ENCODE results near the gene ZNF668. TPM values are rescaled to one million over a fixed set of nuclear protein-coding genes. Genes with fewer than 3 reads are reported as not detected.

The ZNF668 gene
- total and polyA plus RNA-seq, 2 of the 4 experiments (the other 2 are of a cell fraction) = 4.5 to 11.6 TPM

DNA sequence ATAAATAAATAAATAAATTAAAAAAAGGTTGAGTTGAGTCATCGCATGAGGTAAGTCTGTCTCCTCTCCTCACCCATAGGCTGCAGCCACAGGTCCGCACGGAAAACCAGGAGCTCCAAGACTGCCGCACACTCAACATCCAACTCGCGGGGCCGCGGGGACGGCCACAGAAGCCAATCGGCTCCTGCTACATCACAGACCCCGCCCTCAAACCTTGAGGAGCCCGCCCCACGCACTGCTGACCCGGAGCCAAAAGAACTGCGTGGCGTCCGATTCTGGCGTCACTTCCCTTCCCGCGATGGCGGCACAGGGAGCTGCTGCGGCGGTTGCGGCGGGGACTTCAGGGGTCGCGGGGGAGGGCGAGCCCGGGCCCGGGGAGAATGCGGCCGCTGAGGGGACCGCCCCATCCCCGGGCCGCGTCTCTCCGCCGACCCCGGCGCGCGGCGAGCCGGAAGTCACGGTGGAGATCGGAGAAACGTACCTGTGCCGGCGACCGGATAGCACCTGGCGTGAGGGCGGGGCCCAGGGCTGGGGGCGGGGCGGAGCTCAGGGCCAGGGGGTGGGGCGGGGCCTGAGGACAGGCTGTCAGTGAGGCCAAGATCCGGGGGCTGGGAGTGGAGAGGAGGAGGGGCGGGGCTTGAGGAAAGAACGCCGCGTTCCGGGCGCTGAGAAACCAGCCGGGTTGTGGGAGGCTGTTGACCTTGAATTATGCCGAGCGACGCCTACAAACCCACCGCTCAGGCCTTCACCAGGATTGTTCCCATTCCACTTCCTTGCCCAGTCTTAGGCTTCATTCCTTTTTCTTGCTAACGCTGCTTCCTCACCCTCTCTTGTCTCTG, 43.6 kb upstream of the ZNF668 start, which contains the start of gene KAT8:
KAT8 (plus strand) TSS at position 281 of the 839 bp plus-strand sequence; CDS start at position 299, 18 bp downstream.
- Histone ChIP-seq H3K36me3 (ENCODE audit: control insufficient read depth, insufficient read depth, low read length) (peaks cover 22% of the 10 kb centered on the region), H3K9me3 (ENCODE audit: control insufficient read depth, insufficient read depth, low read length) (no peaks in the 10 kb centered on the region), H3K27me3 (ENCODE audit: control insufficient read depth, insufficient read depth, low read length) (no peaks in the 10 kb centered on the region), H2AFZ (replicated peaks; ENCODE audit: low read length, poor library complexity) (peak within 1 kb of the TSS; percentile 93), H3K4me3 (ENCODE audit: insufficient read depth, low read depth, low read length) (peak within 1 kb of the TSS; percentile 66), H2BK20ac (ENCODE audit: low read depth, low read length) (no peak within 1 kb of the TSS), H3K9me1 (ENCODE audit: insufficient read depth, low read length) (peaks cover 3% of the 10 kb centered on the region; the same call in 1 of the 2 replicates), H3K23ac (ENCODE audit: low read depth, low read length) (peak within 1 kb of the TSS; percentile 76), H4K5ac (ENCODE audit: low read depth, low read length) (peak within 1 kb of the TSS; percentile 53), H3K4me2 (ENCODE audit: low read depth, low read length) (peak within 1 kb of the TSS; percentile 86), H3K4ac (ENCODE audit: low read depth, low read length) (peak within 1 kb of the TSS; percentile 65), H2AK9ac (replicated peaks; ENCODE audit: low read depth, low read length, poor library complexity) (peak within 1 kb of the TSS; percentile 89), H3K56ac (ENCODE audit: extremely low read depth, insufficient read depth, low read length) (peak within 1 kb of the TSS; percentile 59), H2BK5ac (ENCODE audit: low read depth, low read length, poor library complexity, severe bottlenecking) (peak within 1 kb of the TSS; percentile 23), H3K4me1 (ENCODE audit: control insufficient read depth, insufficient read depth, low read length) (0 out of 2 replicates have a peak, but pooled peaks cover 3% of the 10 kb centered on the region), H4K20me1 (ENCODE audit: insufficient read depth, low read length) (peaks cover 9% of the 10 kb centered on the region), H2BK120ac (ENCODE audit: low read depth, low read length) (no peak within 1 kb of the TSS), H3K27ac (ENCODE audit: insufficient read depth, low read length) (peak within 1 kb of the TSS; percentile 61), H3K9ac (ENCODE audit: low read depth, low read length) (peak within 1 kb of the TSS; percentile 79), H2BK15ac (ENCODE audit: low read depth, low read length) (no peak within 1 kb of the TSS), H4K91ac (ENCODE audit: insufficient read depth, low read depth, low read length) (peak within 1 kb of the TSS; percentile 67; the same call in 1 of the 2 replicates), H4K8ac (ENCODE audit: low read depth in 2 of 2, low read length in 2 of 2) (peak within 1 kb of the TSS; percentile 75 to 82), H3K79me1 (ENCODE audit: low read depth in 1 of 2, low read length in 2 of 2) (peaks cover 22 to 50% of the 10 kb centered on the region in 2 experiments), H3K14ac (replicated peaks; ENCODE audit: low read depth, low read length) (peak within 1 kb of the TSS; percentile 51), H3K18ac (ENCODE audit: low read depth, low read length) (peak within 1 kb of the TSS; percentile 51; the same call in 1 of the 2 replicates), H2AK5ac (ENCODE audit: low read depth, low read length) (peak within 1 kb of the TSS; percentile 76)
- in situ Hi-C loops (cut with MboI; ENCODE audit: low sequenced_read_pairs) (no loop called here), intact Hi-C loops (cut with micrococcal nuclease) (loop anchor here (2.0 kb wide), 1 partner anchor 25 kb away; no protein-coding TSS in a partner anchor), dilution Hi-C loops (cut with HindIII; ENCODE audit: low sequenced_read_pairs, unreplicated experiment) (no loop called here)
- ATAC-seq (ENCODE audit: low read depth) (peak; percentile 95), DNase-seq (peak; percentile 97)
- BruUV-seq (replicated peaks) = no TSS peak
- ChIA-PET POLR2A (ENCODE audit: unreplicated experiment) (interaction anchor here (0.5 to 1.2 kb wide), 7 partner anchors 11 to 454 kb away, joined by 3 to 8 read pairs (median 4); no protein-coding TSS in a partner anchor), CTCF (interaction anchor here (0.6 to 1.1 kb wide), 3 partner anchors 10 to 25 kb away, joined by 3 to 5 read pairs (median 3); no protein-coding TSS in a partner anchor)
- WGBS, 2 experiments (ENCODE audit: extremely low coverage in 2 of 2, insufficient read length in 1 of 2) = 0% methylated on average over 21 of the region's 68 CpGs; no CpG with 5 or more reads in 1 of the 2 experiments
- TF ChIP-seq NFE2L2 (IDR thresholded peaks at IDR 0.05; ENCODE audit: low read depth, low read length) (0 out of 2 replicates have a peak, but pooled peaks have one; percentile 16), CHD1 (IDR thresholded peaks at IDR 0.05; ENCODE audit: low read depth, low read length) (0 out of 2 replicates have a peak, but pooled peaks have one; percentile 3), MXI1 (IDR thresholded peaks at IDR 0.05; ENCODE audit: borderline replicate concordance, low read depth, low read length) (peak; percentile 17; the same call in 1 of the 2 replicates), RCOR1 (IDR thresholded peaks at IDR 0.05; ENCODE audit: insufficient replicate concordance, low read length) (peak; percentile 13), RAD21 (IDR thresholded peaks at IDR 0.05; ENCODE audit: low read length) (no peak), MAZ (IDR thresholded peaks at IDR 0.05; ENCODE audit: borderline replicate concordance, low read depth, low read length) (peak; percentile 65), RFX5 (IDR thresholded peaks at IDR 0.05; ENCODE audit: low read depth, low read length) (no peak), POLR2A (IDR thresholded peaks at IDR 0.05; ENCODE audit: low read depth, low read length) (peak; percentile 80)

Measured in IMR-90 (cell line).